SK-N-SH treated with all-trans-retinoic acid at 6 μM for 48 hours (cell line): Measurements from ENCODE around the gene UFL1.

Experiments used
- CSDC2 ChIP-seq: fragments of 250-450 bp; sonication (Bioruptor Pico); IDR thresholded peaks from 2 replicates; pipeline ENCODE4 v1.5.0; 2020; ENCODE audit warnings: mild to moderate bottlenecking, moderate library complexity
- CSRNP3 ChIP-seq: fragments of 250-450 bp; sonication (Bioruptor Pico); IDR thresholded peaks from 2 replicates; pipeline ENCODE4 v1.5.1; 2021; ENCODE audit warnings: mild to moderate bottlenecking, moderate library complexity
- ISL1 ChIP-seq: fragments of 250-450 bp; sonication (Bioruptor Pico); IDR thresholded peaks from 2 replicates; pipeline ENCODE4 v2.1.2; 2022; ENCODE audit warnings: mild to moderate bottlenecking, moderate library complexity
- POU6F1 ChIP-seq: fragments of 250-450 bp; sonication (Bioruptor Pico); IDR thresholded peaks from 2 replicates; pipeline ENCODE4 v1.8.0; 2021; ENCODE audit warnings: low read depth, mild to moderate bottlenecking, moderate library complexity, borderline replicate concordance
- SNAI2 ChIP-seq: fragments of 250-450 bp; sonication (Bioruptor Pico); IDR thresholded peaks from 2 replicates; pipeline ENCODE4 v1.5.0; 2020; ENCODE audit warnings: mild to moderate bottlenecking, moderate library complexity
- ZFP3 ChIP-seq: fragments of 250-450 bp; sonication (Bioruptor Pico); IDR thresholded peaks from 2 replicates; pipeline ENCODE4 v1.5.0; 2020; ENCODE audit warnings: mild to moderate bottlenecking, moderate library complexity
- ZFP30 ChIP-seq: fragments of 450-650 bp; formaldehyde crosslinking; IDR thresholded peaks from 2 replicates; pipeline ENCODE4 v1.5.0; 2022; ENCODE audit warnings: mild to moderate bottlenecking, moderate library complexity
- ZNF565 ChIP-seq: fragments of 450-650 bp; formaldehyde crosslinking; conservative IDR thresholded peaks from 2 replicates; pipeline ENCODE4 v1.5.0; 2020; ENCODE audit warnings: low read depth, mild to moderate bottlenecking, moderate library complexity

- TF ChIP-seq ZFP3 (CRISPR knock-in tag) (no peak), CSRNP3 (CRISPR knock-in tag) (no peak), CSDC2 (CRISPR knock-in tag) (no peak), SNAI2 (CRISPR knock-in tag) (no peak), ZFP30 (CRISPR knock-in tag) (no peak), ZNF565 (CRISPR knock-in tag) (no peak), ISL1 (CRISPR knock-in tag) (no peak), POU6F1 (CRISPR knock-in tag) (no peak)
Observed at GRCh38 chr6:96509281-96509680, 12.3 kb upstream of the UFL1 start.
